ENCODE data around the gene ATP1A4. TPM values are rescaled to one million over a fixed set of nuclear protein-coding genes. Genes with fewer than 3 reads are reported as not detected.

ATP1A4 gene
- total and polyA plus RNA-seq, 2 donors, result 6.2 to 8.3 TPM

- DNase-seq (ENCODE audit: extremely low spot score), result no peak
- no peak overlapping the region for H3K27ac ChIP-seq (ENCODE audit: low read depth)
- no peaks in the 10 kb centered on the region for H3K36me3 ChIP-seq (ENCODE audit: insufficient read depth)
- H3K4me1 ChIP-seq (ENCODE audit: insufficient read depth), result no peaks in the 10 kb centered on the region
- 88% methylated on average over 18 of the region's 18 CpGs for WGBS
- H3K4me3 ChIP-seq (ENCODE audit: low read depth, low read length), result no peak overlapping the region
These were observed 22.8 kb upstream of the ATP1A4 start for GRCh38 chr1:160128636-160129035.

- H3K27ac ChIP-seq (ENCODE audit: low read depth), result no peak overlapping the region
- no peak overlapping the region for H3K4me3 ChIP-seq (ENCODE audit: low read depth, low read length)
- H3K36me3 ChIP-seq (ENCODE audit: insufficient read depth), result no peaks in the 10 kb centered on the region
- H3K4me1 ChIP-seq (ENCODE audit: insufficient read depth), result no peaks in the 10 kb centered on the region
- 95% methylated on average over 5 of the region's 5 CpGs for WGBS
- no peak for DNase-seq (ENCODE audit: extremely low spot score)
These were observed 22.4 kb upstream of the ATP1A4 start for GRCh38 chr1:160129046-160129445.

- no peak overlapping the region for H3K27ac ChIP-seq (ENCODE audit: low read depth)
- WGBS, result 70% methylated on average over 3 of the region's 3 CpGs
- DNase-seq (ENCODE audit: extremely low spot score), result no peak
- no peaks in the 10 kb centered on the region for H3K4me1 ChIP-seq (ENCODE audit: insufficient read depth)
- H3K4me3 ChIP-seq (ENCODE audit: low read depth, low read length), result no peak overlapping the region
- no peaks in the 10 kb centered on the region for H3K36me3 ChIP-seq (ENCODE audit: insufficient read depth)
These were observed 21.8 kb upstream of the ATP1A4 start for GRCh38 chr1:160129558-160129957.

GRCh38 chr1:160129966-160130365, 21.4 kb upstream of the ATP1A4 start:
- no peak overlapping the region for H3K4me3 ChIP-seq (ENCODE audit: low read depth, low read length)
- DNase-seq (ENCODE audit: extremely low spot score), result no peak
- no peaks in the 10 kb centered on the region for H3K4me1 ChIP-seq (ENCODE audit: insufficient read depth)
- H3K27ac ChIP-seq (ENCODE audit: low read depth), result no peak overlapping the region
- H3K36me3 ChIP-seq (ENCODE audit: insufficient read depth), result no peaks in the 10 kb centered on the region
- 88% methylated on average over 11 of the region's 11 CpGs for WGBS

- WGBS, result 78% methylated on average over 5 of the region's 5 CpGs
- no peaks in the 10 kb centered on the region for H3K36me3 ChIP-seq (ENCODE audit: insufficient read depth)
- no peak overlapping the region for H3K27ac ChIP-seq (ENCODE audit: low read depth)
- no peaks in the 10 kb centered on the region for H3K4me1 ChIP-seq (ENCODE audit: insufficient read depth)
- no peak overlapping the region for H3K4me3 ChIP-seq (ENCODE audit: low read depth, low read length)
- DNase-seq (ENCODE audit: extremely low spot score), result no peak
These were observed 20.9 kb upstream of the ATP1A4 start for GRCh38 chr1:160130486-160130885.

- H3K36me3 ChIP-seq (ENCODE audit: insufficient read depth), result no peaks in the 10 kb centered on the region
These were observed 20.5 kb upstream of the ATP1A4 start for GRCh38 chr1:160130939-160131338.

GRCh38 chr1:160131803-160132565, 19.4 kb upstream of the ATP1A4 start:
- 72% methylated on average over 8 of the region's 8 CpGs for whole genome bisulfite sequencing
- Histone ChIP-seq H3K36me3 (ENCODE audit: insufficient read depth) (no peaks in the 10 kb centered on the region), H3K4me1 (ENCODE audit: insufficient read depth) (no peaks in the 10 kb centered on the region), H3K27ac (ENCODE audit: low read depth) (no peak overlapping the region), H3K4me3 (ENCODE audit: low read depth, low read length) (no peak overlapping the region)
- no peak for DNase-seq (ENCODE audit: extremely low spot score)

More at GRCh38 chr1:160130939-160131338, 20.5 kb upstream of the ATP1A4 start:
- Histone ChIP-seq H3K4me3 (ENCODE audit: low read depth, low read length) (no peak overlapping the region), H3K4me1 (ENCODE audit: insufficient read depth) (no peaks in the 10 kb centered on the region), H3K27ac (ENCODE audit: low read depth) (no peak overlapping the region)
- 96% methylated on average over 1 of the region's 1 CpG for WGBS
- DNase-seq (ENCODE audit: extremely low spot score), result no peak

- 78% methylated on average over 9 of the region's 9 CpGs for WGBS
These were observed 17.2 kb upstream of the ATP1A4 start for GRCh38 chr1:160133990-160134770.

GRCh38 chr1:160134791-160135572, 16.4 kb upstream of the ATP1A4 start:
- Histone ChIP-seq H3K4me3 (ENCODE audit: low read depth, low read length) (no peak overlapping the region), H3K36me3 (ENCODE audit: insufficient read depth) (no peaks in the 10 kb centered on the region), H3K27ac (ENCODE audit: low read depth) (no peak overlapping the region), H3K4me1 (ENCODE audit: insufficient read depth) (no peaks in the 10 kb centered on the region)
- 85% methylated on average over 20 of the region's 20 CpGs for WGBS
- DNase-seq (ENCODE audit: extremely low spot score), result no peak

More at GRCh38 chr1:160133990-160134770, 17.2 kb upstream of the ATP1A4 start:
- no peak for DNase-seq (ENCODE audit: extremely low spot score)
- no peak overlapping the region for H3K27ac ChIP-seq (ENCODE audit: low read depth)
- H3K4me1 ChIP-seq (ENCODE audit: insufficient read depth), result no peaks in the 10 kb centered on the region
- no peak overlapping the region for H3K4me3 ChIP-seq (ENCODE audit: low read depth, low read length)
- no peaks in the 10 kb centered on the region for H3K36me3 ChIP-seq (ENCODE audit: insufficient read depth)

GRCh38 chr1:160136121-160136925, 15.1 kb upstream of the ATP1A4 start:
- Histone ChIP-seq H3K36me3 (ENCODE audit: insufficient read depth) (no peaks in the 10 kb centered on the region), H3K27ac (ENCODE audit: low read depth) (no peak overlapping the region), H3K4me1 (ENCODE audit: insufficient read depth) (no peaks in the 10 kb centered on the region), H3K4me3 (ENCODE audit: low read depth, low read length) (no peak overlapping the region)
- no peak for DNase-seq (ENCODE audit: extremely low spot score)
- 91% methylated on average over 22 of the region's 22 CpGs for WGBS

GRCh38 chr1:160136926-160137200, 14.5 kb upstream of the ATP1A4 start:
- Histone ChIP-seq H3K36me3 (ENCODE audit: insufficient read depth) (no peaks in the 10 kb centered on the region), H3K4me3 (ENCODE audit: low read depth, low read length) (no peak overlapping the region), H3K27ac (ENCODE audit: low read depth) (no peak overlapping the region), H3K4me1 (ENCODE audit: insufficient read depth) (no peaks in the 10 kb centered on the region)
- no peak for DNase-seq (ENCODE audit: extremely low spot score)
- 90% methylated on average over 5 of the region's 5 CpGs for WGBS

- H3K27ac ChIP-seq (ENCODE audit: low read depth), result no peak overlapping the region
- DNase-seq (ENCODE audit: extremely low spot score), result no peak
- WGBS, result 87% methylated on average over 8 of the region's 8 CpGs
- no peak overlapping the region for H3K4me3 ChIP-seq (ENCODE audit: low read depth, low read length)
- no peaks in the 10 kb centered on the region for H3K4me1 ChIP-seq (ENCODE audit: insufficient read depth)
- no peaks in the 10 kb centered on the region for H3K36me3 ChIP-seq (ENCODE audit: insufficient read depth)
These were observed 14.1 kb upstream of the ATP1A4 start for GRCh38 chr1:160137216-160137862.

- WGBS, result 95% methylated on average over 8 of the region's 8 CpGs
- no peak overlapping the region for H3K27ac ChIP-seq (ENCODE audit: low read depth)
- H3K4me3 ChIP-seq (ENCODE audit: low read depth, low read length), result no peak overlapping the region
- no peaks in the 10 kb centered on the region for H3K4me1 ChIP-seq (ENCODE audit: insufficient read depth)
- DNase-seq (ENCODE audit: extremely low spot score), result no peak
- H3K36me3 ChIP-seq (ENCODE audit: insufficient read depth), result no peaks in the 10 kb centered on the region
These were observed 11.6 kb upstream of the ATP1A4 start for GRCh38 chr1:160139840-160140239.

Data from urinary bladder (tissue), 4 donors.